Measurements from ENCODE around the gene PIK3C2B.

Gene PIK3C2B, protein sequence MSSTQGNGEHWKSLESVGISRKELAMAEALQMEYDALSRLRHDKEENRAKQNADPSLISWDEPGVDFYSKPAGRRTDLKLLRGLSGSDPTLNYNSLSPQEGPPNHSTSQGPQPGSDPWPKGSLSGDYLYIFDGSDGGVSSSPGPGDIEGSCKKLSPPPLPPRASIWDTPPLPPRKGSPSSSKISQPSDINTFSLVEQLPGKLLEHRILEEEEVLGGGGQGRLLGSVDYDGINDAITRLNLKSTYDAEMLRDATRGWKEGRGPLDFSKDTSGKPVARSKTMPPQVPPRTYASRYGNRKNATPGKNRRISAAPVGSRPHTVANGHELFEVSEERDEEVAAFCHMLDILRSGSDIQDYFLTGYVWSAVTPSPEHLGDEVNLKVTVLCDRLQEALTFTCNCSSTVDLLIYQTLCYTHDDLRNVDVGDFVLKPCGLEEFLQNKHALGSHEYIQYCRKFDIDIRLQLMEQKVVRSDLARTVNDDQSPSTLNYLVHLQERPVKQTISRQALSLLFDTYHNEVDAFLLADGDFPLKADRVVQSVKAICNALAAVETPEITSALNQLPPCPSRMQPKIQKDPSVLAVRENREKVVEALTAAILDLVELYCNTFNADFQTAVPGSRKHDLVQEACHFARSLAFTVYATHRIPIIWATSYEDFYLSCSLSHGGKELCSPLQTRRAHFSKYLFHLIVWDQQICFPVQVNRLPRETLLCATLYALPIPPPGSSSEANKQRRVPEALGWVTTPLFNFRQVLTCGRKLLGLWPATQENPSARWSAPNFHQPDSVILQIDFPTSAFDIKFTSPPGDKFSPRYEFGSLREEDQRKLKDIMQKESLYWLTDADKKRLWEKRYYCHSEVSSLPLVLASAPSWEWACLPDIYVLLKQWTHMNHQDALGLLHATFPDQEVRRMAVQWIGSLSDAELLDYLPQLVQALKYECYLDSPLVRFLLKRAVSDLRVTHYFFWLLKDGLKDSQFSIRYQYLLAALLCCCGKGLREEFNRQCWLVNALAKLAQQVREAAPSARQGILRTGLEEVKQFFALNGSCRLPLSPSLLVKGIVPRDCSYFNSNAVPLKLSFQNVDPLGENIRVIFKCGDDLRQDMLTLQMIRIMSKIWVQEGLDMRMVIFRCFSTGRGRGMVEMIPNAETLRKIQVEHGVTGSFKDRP (N-terminal part only)

DNA sequence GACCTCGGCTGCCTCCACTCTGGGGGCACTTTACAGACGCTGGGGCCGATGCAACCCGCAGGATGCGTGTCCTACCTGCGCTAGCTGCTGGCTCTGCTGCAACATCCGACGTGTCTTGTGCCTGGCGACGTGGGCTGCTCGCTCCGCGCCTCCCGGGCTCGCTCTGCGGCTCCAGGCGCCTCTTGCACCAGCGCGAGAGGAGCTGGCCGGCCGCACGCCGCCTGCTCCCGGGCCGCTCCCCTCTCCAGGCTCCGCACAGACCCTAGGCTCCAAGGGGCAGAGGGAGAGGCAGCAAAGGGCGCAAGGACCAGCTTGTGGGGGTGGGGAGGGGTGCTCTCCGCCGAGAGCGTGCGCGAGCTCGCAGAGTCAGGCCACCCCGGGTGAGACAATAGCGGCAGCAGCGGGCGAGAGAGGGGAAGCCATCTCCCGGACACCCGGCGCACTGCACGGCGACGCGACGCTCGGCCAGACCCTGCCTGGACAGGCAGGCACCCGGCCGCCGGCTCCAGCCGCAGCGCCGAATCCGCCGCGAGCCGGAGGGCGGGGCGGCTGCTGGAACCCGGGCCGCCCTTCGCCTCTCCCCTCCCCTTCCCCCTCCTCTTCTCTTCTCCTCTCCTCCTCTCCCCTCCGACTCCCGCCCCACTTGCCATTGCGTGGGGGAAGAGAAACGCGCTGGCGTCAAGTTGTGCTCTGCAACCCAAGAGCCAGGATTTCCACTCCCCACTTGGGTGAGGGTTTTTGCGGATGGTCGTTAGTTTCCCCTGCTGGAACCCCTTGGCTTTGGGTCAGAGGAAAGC is at the start of gene PIK3C2B:
Gene PIK3C2B (minus strand): TSS at position 525 of the 797 bp plus-strand sequence. CDS start 25,003 bp downstream, outside the sequence.
- peaks cover 34% of the 10 kb centered on the region for H3K4me1 Mint-ChIP-seq
- peak within 1 kb of the TSS; percentile 89 to 95 (median 91) for H3K4me3 Mint-ChIP-seq
- H3K27me3 Mint-ChIP-seq (ENCODE audit: low read depth), result peaks cover 11% of the 10 kb centered on the region
- H3K36me3 Mint-ChIP-seq (ENCODE audit: low read depth), result no peaks in the 10 kb centered on the region
- H3K27ac Mint-ChIP-seq, result peak within 1 kb of the TSS; percentile 83 to 88 (median 85)
- TF ChIP-seq, protein P1, sequence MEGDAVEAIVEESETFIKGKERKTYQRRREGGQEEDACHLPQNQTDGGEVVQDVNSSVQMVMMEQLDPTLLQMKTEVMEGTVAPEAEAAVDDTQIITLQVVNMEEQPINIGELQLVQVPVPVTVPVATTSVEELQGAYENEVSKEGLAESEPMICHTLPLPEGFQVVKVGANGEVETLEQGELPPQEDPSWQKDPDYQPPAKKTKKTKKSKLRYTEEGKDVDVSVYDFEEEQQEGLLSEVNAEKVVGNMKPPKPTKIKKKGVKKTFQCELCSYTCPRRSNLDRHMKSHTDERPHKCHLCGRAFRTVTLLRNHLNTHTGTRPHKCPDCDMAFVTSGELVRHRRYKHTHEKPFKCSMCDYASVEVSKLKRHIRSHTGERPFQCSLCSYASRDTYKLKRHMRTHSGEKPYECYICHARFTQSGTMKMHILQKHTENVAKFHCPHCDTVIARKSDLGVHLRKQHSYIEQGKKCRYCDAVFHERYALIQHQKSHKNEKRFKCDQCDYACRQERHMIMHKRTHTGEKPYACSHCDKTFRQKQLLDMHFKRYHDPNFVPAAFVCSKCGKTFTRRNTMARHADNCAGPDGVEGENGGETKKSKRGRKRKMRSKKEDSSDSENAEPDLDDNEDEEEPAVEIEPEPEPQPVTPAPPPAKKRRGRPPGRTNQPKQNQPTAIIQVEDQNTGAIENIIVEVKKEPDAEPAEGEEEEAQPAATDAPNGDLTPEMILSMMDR (IDR thresholded peaks at IDR 0.05; ENCODE audit: unreplicated experiment in 3 of 3), result peak; percentile 43 to 65 (median 53)
- H3K9me3 Mint-ChIP-seq, result no peaks in the 10 kb centered on the region

- Mint-ChIP-seq H3K27me3 (ENCODE audit: low read depth) (no peaks in the 10 kb centered on the region), H3K36me3 (ENCODE audit: low read depth) (peaks cover 80% of the 10 kb centered on the region), H3K4me3 (no peak overlapping the region), H3K27ac (no peak overlapping the region), H3K9me3 (no peaks in the 10 kb centered on the region), H3K4me1 (no peaks in the 10 kb centered on the region)
- TF ChIP-seq, protein P1 (IDR thresholded peaks at IDR 0.05; ENCODE audit: unreplicated experiment in 3 of 3), result no peak
These were observed 49.7 kb upstream of the PIK3C2B start for GRCh38 chr1:204544321-204544720.

DNA sequence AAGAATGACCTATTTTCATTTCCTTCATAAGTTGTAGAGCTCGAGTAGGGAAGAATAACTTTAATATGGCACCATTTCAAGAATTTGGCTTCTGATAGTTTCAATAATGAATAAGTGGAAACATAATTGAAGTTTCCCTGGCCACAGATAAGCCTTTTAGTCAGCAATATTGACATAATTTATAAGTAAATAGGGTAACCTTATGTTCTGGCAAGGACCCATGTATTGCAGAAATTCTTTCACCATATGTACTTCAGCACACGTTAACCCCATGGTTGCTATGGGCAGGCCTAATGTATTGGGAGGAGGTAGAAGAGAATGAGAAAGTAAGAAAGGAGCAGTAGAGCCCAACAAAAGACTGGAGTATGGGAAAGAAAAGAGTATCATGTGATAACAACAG is 47.0 kb upstream of the PIK3C2B start:
- Mint-ChIP-seq H3K4me3 (no peak overlapping the region), H3K27me3 (ENCODE audit: low read depth) (no peaks in the 10 kb centered on the region), H3K27ac (no peak overlapping the region), H3K36me3 (ENCODE audit: low read depth) (peaks cover 74% of the 10 kb centered on the region), H3K9me3 (no peaks in the 10 kb centered on the region), H3K4me1 (no peaks in the 10 kb centered on the region)
- TF ChIP-seq, protein P1 (IDR thresholded peaks at IDR 0.05; ENCODE audit: unreplicated experiment in 3 of 3), result no peak

- Mint-ChIP-seq H3K4me1 (no peaks in the 10 kb centered on the region), H3K27me3 (ENCODE audit: low read depth) (no peaks in the 10 kb centered on the region), H3K27ac (no peak overlapping the region), H3K9me3 (no peaks in the 10 kb centered on the region), H3K36me3 (ENCODE audit: low read depth) (peaks cover 70% of the 10 kb centered on the region), H3K4me3 (no peak overlapping the region)
- TF ChIP-seq, protein P1 (IDR thresholded peaks at IDR 0.05; ENCODE audit: unreplicated experiment in 3 of 3), result no peak
These were observed 38.2 kb upstream of the PIK3C2B start for GRCh38 chr1:204532832-204533231.

DNA sequence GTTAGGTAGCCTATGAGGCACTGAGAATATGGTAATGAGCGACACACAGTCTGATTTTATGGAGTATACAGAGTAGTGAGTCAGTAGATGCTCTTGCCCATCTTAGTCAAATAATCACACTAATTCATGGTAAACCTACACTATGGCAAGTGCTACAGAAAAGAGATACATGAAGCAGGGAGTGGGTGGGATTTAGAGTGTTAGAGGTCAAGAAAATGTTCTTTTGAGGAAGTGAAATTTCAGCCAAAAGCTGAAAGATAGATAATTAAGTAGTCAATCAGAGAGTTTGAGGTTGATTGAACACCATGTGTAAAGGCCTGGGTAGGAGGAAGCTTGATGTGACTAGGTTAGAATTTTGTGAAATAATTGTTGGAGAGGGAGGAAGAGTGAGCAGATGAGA is 36.3 kb upstream of the PIK3C2B start:
- Mint-ChIP-seq H3K27me3 (ENCODE audit: low read depth) (no peaks in the 10 kb centered on the region), H3K9me3 (no peaks in the 10 kb centered on the region)

More for the DNA sequence above, 36.3 kb upstream of the PIK3C2B start:
- Mint-ChIP-seq H3K27ac (no peak overlapping the region), H3K36me3 (ENCODE audit: low read depth) (peaks cover 67% of the 10 kb centered on the region), H3K4me3 (no peak overlapping the region), H3K4me1 (no peaks in the 10 kb centered on the region)
- TF ChIP-seq, protein P1 (IDR thresholded peaks at IDR 0.05; ENCODE audit: unreplicated experiment in 3 of 3), result no peak
